Chondrocyte (in vitro differentiated cells): ENCODE measurements around the gene CPA5. TPM values are rescaled to one million over a fixed set of nuclear protein-coding genes. Genes with fewer than 3 reads are reported as not detected.

Source experiments
- DNase-seq: peaks from one replicate; pipeline ENCODE4 v3.0.0; 2021; ENCODE audit warnings: mixed read lengths, low spot score
- H3K27ac Mint-ChIP-seq: one replicate; pipeline ENCODE4 v1.8.0; 2021; ENCODE audit warnings: mild to moderate bottlenecking, moderate library complexity, mixed read lengths; ENCODE audit not compliant: unreplicated experiment
- H3K27me3 Mint-ChIP-seq: 2 replicates; pipeline ENCODE4 v1.8.0; 2021; ENCODE audit warnings: low read depth, mixed read lengths
- H3K36me3 Mint-ChIP-seq: 2 replicates; pipeline ENCODE4 v1.8.0; 2021; ENCODE audit warnings: low read depth, mixed read lengths
- H3K4me1 Mint-ChIP-seq: 2 replicates; pipeline ENCODE4 v1.8.0; 2021; ENCODE audit warnings: low read depth, mild to moderate bottlenecking, mixed read lengths
- H3K4me3 Mint-ChIP-seq: one replicate; pipeline ENCODE4 v1.8.0; 2021; ENCODE audit warnings: mild to moderate bottlenecking, moderate library complexity, mixed read lengths; ENCODE audit not compliant: unreplicated experiment
- H3K9me3 Mint-ChIP-seq: 2 replicates; pipeline ENCODE4 v1.8.0; 2021; ENCODE audit warnings: low read depth, mixed read lengths
- long read RNA-seq: library from polyadenylated mRNA; stranded (forward); transcript quantifications from one replicate; pipeline ENCODE4 v2.0.0, GENCODE V29; 2021
- total RNA-seq: library from RNA; stranded (reverse); gene quantifications from 3 replicates; pipeline ENCODE4 v1.2.1, GENCODE V29; 2021
- TF ChIP-seq, protein P1 (sequence below): fragments of 200-600 bp; sonication (generic); IDR thresholded peaks from 2 replicates; pipeline ENCODE4 v1.5.0; 2021; ENCODE audit warnings: antibody characterized with exemption, mild to moderate bottlenecking, moderate library complexity

Gene CPA5, protein sequence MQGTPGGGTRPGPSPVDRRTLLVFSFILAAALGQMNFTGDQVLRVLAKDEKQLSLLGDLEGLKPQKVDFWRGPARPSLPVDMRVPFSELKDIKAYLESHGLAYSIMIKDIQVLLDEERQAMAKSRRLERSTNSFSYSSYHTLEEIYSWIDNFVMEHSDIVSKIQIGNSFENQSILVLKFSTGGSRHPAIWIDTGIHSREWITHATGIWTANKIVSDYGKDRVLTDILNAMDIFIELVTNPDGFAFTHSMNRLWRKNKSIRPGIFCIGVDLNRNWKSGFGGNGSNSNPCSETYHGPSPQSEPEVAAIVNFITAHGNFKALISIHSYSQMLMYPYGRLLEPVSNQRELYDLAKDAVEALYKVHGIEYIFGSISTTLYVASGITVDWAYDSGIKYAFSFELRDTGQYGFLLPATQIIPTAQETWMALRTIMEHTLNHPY
- not detected in 3 replicates for total RNA-seq
- long read RNA-seq = 0 reads

DNA sequence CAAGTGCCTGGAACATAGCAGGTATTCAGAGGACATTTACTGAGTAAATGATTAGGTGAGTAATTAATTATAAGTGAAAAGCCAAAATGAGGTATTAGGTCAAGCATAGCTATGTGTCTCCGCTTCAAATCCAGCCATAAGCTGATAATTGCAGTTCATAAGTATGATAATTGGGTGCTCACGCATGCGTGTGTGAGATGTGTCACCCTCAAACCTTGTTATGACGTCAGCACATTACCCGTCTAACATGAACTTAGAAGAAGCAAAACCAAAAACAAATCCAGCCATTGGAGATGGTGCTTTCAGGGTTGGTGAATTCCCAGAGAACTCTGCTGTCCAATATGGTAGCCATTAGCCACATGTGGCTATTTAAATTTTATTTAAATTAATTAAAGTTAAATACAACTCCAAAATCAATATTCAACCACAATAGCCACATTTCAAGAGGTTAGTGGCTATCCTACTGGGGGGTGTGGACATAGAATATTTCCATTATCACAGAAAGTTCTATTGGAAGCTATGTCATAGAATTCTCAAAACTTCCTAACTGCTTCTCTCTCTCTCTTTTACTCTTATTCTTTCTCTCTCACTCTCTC is at the start of gene CPA5:
Gene CPA5, plus strand, starts transcription at position 546 of the 596 bp plus-strand sequence. CDS start 1,670 bp downstream, outside the sequence.
- DNase-seq = no peak
- TF ChIP-seq, protein P1, sequence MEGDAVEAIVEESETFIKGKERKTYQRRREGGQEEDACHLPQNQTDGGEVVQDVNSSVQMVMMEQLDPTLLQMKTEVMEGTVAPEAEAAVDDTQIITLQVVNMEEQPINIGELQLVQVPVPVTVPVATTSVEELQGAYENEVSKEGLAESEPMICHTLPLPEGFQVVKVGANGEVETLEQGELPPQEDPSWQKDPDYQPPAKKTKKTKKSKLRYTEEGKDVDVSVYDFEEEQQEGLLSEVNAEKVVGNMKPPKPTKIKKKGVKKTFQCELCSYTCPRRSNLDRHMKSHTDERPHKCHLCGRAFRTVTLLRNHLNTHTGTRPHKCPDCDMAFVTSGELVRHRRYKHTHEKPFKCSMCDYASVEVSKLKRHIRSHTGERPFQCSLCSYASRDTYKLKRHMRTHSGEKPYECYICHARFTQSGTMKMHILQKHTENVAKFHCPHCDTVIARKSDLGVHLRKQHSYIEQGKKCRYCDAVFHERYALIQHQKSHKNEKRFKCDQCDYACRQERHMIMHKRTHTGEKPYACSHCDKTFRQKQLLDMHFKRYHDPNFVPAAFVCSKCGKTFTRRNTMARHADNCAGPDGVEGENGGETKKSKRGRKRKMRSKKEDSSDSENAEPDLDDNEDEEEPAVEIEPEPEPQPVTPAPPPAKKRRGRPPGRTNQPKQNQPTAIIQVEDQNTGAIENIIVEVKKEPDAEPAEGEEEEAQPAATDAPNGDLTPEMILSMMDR = no peak
- Mint-ChIP-seq H3K36me3 (no peaks in the 10 kb centered on the region), H3K4me3 (peak within 1 kb of the TSS; percentile 20), H3K27me3 (no peaks in the 10 kb centered on the region), H3K4me1 (peaks cover 6% of the 10 kb centered on the region), H3K27ac (no peak within 1 kb of the TSS), H3K9me3 (no peaks in the 10 kb centered on the region)

DNA sequence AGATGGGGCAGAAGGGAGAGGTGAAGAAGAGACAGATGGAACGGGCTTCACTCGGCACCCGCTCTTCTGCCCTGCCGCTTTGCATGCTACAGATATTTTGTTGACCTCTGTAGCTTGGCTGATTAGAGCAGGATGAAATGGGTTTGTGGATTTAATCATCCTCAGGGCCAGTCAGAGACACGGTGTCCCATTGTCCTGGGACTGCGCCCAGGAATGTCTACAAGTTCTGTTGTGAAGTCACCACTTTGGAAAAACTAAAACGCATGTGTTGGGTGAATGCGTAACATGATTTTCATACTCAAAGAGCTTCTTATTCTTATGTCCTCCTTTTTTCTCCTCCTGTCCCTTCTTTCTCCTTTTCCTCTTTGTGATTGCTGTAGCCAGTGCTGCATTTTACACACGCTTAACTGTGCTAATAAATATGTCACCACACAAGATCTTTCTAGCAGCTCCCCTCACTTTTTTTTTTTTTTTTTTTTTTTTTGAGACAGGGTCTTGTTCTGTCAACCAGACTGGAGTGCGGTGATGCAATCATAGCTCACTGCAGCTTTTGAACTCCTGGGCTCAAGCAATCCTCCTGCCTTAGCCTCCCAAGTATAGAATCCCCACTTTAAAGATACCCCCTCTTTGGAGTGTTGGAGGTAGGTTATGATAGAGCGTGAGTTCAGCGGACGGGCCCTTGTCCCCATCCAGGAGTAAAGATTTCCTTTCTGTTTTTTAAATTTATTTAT is 48.2 kb upstream of the CPA5 start:
- H3K4me3 Mint-ChIP-seq = no peak overlapping the region
- TF ChIP-seq, protein P1 = no peak
- no peak overlapping the region for H3K27ac Mint-ChIP-seq
- no peaks in the 10 kb centered on the region for H3K27me3 Mint-ChIP-seq
- no peaks in the 10 kb centered on the region for H3K36me3 Mint-ChIP-seq
- H3K9me3 Mint-ChIP-seq = no peaks in the 10 kb centered on the region
- peaks cover 42% of the 10 kb centered on the region for H3K4me1 Mint-ChIP-seq
- DNase-seq = no peak

DNA sequence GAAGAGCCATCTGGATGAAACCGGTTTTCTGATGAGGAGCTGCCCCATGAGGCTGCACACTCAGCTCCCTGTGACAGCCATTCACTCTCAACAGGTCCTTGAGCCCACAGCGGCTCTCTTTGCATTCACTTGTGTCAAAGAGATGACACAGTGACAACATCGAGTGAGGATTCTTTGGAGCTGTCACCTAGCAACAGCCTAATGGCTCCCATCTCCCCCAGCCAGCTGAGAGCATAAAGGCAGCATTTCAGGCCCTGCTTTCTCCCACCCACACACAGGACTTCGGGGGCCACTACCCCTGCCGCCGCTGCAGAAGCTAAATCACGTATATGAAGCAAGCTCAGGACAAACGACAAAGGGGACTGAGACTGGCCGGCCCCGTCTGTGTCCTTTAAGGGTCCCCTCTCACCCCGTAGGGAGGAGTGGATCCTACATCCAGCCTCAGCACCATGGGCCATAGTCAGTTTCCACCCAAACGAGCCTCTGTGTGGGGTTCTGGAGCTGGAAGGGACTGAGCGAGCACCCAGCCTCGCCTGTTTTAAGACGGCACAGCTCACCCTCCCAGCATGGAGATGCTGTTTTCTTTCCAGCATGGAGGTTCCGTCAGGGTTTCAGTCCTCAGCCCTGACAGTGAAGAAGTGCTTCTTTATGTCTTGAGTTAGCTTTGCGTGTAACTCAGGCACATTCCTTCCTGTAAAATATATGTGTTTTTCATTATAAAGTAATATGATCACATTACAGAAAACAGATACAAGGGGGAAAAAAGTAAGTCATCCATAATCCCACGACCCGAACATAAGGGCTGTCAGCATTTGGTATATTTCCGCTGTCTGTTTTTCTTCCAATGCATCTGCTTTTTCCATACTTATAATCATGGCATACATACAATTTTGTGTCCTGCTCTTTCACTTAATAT is 46.7 kb upstream of the CPA5 start:
- Mint-ChIP-seq H3K4me3 (no peak overlapping the region), H3K9me3 (no peaks in the 10 kb centered on the region), H3K27ac (no peak overlapping the region), H3K27me3 (no peaks in the 10 kb centered on the region), H3K36me3 (no peaks in the 10 kb centered on the region), H3K4me1 (peaks cover 29% of the 10 kb centered on the region)
- DNase-seq = no peak
- TF ChIP-seq, protein P1 = no peak

DNA sequence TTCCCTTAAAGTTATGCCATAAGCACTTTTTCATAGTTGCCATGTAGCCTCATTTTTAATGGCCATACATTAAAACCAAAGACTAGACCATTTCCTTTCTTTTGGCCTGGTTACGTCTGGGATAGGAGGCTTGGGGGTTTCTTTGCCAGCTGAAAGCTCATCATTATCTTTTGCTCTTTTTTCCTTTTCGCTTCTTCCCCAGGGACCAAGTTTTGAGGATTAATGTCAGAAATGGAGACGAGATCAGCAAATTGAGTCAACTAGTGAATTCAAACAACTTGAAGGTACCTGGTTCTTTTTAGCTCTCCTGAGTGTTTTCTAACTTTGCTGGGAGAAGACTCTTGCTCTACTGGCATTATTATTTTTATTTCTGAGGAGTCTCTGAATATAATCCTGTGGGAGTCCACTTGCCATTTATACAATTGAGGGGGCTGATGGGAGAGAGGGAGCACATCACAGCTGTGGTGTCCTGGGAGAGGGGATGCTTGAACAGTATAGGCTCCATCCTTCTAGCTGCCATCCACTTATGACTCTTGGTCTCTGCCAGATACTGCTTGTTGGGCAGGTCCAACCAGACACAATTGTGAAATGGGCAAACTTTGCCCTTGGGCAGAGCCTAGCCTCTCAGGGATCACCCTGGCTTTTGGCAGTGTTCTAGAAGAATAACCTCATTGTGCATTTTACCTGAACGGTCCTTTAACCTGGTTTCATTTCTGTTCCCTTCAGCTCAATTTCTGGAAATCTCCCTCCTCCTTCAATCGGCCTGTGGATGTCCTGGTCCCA is 45.9 kb upstream of the CPA5 start:
- Mint-ChIP-seq H3K27ac (no peak overlapping the region), H3K27me3 (no peaks in the 10 kb centered on the region), H3K4me3 (no peak overlapping the region), H3K4me1 (peaks cover 21% of the 10 kb centered on the region), H3K9me3 (no peaks in the 10 kb centered on the region), H3K36me3 (no peaks in the 10 kb centered on the region)
- TF ChIP-seq, protein P1 = no peak
- DNase-seq = no peak
